NCI-H82 treated with DMSO at 0.1 percent for 48 hours (cell line): ENCODE measurements around the gene SIX5.
A peak's percentile ranks its signal among the peaks of the same experiment; 100 is the strongest.
"Not testable (repeated sequence)": the region's sequence is repeated elsewhere in the genome, so short reads cannot be mapped to it uniquely, and the experiment has no call there.

Experiments
- DNase-seq: peaks from one replicate; lab custom pipeline; 2025; ENCODE audit not compliant: unreplicated experiment; lab: John Stamatoyannopoulos, UW

Gene SIX5

DNA sequence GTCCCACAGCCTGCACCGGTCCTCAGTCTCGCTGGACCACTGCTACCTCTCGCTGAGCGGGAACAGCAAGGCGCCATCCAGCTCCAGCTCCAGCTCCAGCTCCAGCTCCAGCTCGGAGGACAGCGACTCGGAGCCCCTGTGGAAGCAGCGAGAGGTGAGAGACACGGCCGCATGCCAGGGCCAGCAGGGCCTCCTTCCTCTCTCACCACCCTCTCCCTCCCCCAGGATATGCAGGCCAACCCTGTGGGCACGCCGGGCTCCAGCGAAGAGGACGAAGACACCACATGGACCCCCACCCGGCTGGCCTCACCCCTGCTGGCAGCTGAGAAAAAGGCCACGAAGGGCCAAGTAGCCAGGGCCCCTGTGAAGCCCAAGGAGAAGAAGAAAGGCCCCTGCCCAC lies 7.3 kb downstream of the SIX5 start:
- no peak for DNase-seq

DNA sequence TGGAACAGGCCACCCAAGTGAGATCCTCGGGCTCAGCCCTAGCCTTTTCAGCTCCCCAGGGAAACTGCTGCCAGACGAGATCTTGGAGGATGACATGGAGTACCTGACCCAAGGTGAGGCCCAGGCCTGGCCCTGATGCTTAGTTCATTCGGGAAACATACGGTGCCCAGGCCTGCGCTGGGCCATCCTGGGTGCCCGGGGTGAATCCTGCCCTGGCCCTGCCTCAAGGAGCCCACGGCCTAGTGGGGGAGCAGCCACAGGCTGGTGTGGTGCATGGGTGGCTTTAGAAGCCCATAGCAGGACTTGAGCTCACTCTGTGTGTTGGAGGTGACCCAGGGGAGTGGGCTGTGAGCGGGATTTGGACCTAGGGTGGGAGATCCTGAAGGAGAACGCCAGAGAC lies 10.1 kb downstream of the SIX5 start:
- DNase-seq = no peak

- no peak for DNase-seq
Measured at GRCh38 chr19:45757695-45758094, 11.4 kb downstream of the SIX5 start.

GRCh38 chr19:45754323-45754722 lies 14.7 kb downstream of the SIX5 start:
- no peak for DNase-seq

DNA sequence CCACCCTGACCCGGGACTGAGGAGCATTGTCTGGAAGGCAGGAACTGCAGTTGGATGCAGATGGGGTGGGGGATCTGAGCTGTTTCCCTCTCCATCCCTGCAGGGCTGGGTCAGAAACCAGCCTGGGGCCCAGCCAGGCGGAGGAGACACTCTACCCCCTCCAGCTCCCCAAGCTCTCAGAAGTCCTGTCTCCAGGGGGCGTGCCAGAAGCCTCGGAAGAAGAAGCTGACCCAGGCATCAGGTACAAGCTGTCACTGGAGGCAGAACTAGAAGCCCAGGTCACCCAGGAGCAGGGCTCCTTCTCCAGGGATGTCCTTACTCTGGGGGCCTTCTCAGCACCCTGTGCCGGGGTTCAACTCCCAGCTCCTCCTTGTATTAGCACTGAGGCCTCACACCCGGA lies 15.5 kb downstream of the SIX5 start:
- no peak for DNase-seq

- no peak for DNase-seq
Measured at GRCh38 chr19:45752639-45753038, 16.4 kb downstream of the SIX5 start.

DNA sequence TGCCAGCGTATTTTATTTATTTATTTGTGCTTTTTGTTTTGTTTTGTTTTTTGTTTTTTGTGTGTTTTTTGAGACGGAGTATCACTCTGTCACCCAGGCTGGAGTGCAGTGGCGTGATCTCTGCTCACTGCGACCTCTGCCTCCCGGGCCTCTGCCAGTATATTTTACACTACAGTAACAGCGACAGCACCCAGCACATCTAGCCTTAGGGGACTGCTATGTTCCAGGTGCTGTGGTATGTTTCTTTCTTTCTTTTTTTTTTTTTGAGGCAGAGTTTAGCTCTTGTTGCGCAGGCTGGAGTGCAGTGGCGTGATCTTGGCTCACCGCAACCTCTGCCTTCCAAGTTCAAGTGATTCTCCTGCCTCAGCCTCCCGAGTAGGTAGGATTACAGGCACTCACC lies 17.6 kb downstream of the SIX5 start:
- not testable (repeated sequence) for DNase-seq

GRCh38 chr19:45747513-45747912 lies 21.5 kb downstream of the SIX5 start:
- no peak for DNase-seq

DNA sequence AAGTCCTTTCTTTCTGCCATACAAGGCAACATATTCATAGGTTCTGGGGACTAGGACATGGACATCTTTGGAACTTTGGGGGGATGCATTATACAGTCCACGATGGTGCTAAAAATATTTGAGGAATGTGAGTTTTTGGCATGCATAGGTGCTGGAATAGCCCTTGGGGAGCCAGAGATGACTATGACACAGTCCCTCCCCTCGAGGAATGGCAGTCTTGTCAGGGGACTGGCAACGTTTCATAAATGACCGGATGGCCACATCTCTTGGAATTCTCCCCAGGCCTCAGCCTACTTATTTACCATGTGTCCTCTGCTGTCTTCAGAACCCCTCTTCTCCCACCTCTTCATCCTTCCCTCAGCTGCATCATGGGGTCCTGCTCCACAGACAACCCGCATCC lies 22.2 kb downstream of the SIX5 start:
- no peak for DNase-seq

DNA sequence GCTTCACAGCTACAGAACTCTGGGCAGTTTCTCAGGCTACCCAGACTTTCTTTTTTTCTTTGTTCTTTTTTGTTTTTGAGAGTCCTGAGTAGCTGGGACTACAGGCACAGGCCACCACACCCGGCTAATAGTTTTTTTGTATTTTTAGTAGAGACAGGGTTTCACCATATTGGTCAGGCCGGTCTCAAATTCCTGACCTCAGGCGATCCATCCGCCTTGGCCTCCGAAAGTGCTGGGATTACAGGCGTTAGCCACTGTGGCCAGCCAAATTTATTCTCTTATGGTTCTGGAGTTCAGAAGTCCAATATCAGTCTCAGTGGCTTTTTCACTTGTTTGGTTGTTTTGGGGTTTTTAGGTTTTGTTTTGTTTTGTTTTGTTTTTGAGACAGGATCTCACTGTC lies 23.4 kb downstream of the SIX5 start:
- DNase-seq = no peak

- no peak for DNase-seq
Measured at GRCh38 chr19:45742969-45743368, 26.1 kb downstream of the SIX5 start.

- DNase-seq = no peak
Measured at GRCh38 chr19:45739498-45740439, 29.3 kb downstream of the SIX5 start.

DNA sequence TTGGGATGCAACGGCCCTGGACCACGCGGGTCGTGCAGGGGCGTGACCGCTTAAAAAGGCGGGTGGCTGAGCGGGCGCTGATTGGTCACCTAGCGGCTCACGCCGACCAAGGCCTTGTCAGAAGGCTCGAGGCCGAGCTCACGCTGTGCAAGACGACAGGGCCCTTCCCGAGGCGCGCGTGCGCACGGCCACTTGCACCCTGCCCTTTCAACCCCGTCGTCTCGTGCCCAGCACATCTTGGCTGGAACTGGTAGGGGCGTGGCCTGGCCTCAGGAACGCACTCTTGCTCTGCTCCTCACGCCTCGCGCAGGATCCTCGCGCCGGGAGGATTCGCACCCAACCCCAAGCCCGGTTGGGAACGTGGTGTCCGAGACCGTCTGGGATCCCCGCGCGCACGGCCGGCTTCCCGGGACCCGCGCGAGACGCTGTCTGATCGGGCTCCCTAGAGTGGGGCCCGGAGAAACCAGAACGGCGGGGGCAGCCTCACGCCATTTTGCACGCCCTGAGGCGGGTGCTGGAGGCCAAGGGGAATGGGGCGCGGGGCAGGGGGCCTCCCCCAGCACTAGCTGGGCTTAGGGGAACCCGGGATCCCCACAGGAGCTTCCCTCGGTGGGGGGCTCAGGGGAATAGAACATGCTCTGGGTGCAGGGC lies 35.8 kb downstream of the SIX5 start, which contains the start of gene MEIOSIN:
MEIOSIN (plus strand) TSS at position 280 of the 651 bp plus-strand sequence. CDS start 1,938 bp downstream, outside the sequence.
- DNase-seq = no peak

DNA sequence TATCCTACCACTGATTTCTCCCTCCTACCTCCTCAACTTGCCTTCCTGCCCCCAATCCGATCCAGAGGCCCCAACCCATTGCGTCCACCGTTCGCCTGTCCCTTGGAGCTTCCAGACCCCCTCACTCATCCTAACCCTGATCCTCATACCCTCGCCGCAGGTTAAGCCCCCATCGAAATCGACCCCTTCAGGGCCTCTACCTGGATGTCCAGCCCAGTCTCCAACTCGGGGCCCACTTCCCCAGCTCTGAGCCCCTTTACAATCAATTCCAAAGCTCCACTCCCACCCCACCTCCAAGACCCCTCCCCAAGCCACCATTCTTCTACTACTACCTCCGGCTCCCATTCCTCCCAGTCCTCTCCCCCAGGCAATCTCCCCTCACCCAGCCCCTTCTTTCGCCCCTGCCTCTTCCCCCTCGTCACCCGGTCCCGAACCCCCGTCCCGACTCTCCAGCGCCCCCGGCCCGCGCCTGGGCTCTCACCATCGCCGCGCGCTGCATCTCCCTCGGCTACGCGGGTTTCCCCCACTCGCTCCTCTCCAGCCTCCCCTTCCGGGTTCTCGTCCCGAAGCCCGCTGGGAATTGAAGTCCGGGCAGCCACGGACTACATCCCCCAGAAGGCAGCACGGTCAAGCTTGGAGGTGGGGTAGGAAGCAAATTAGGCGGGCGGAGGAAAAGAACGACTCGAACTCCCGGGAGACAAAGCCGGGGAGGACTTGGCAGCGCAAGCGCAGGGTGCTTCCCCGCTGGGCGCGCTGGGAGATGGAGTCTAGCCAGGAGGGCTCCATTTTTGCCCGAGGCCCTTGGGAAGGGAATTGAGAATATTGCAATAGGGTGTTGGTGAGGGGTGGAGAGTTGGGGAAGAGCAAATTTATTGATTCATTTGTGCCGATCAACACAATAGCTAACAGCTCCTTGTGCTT lies 38.4 kb downstream of the SIX5 start, which contains the start of gene FBXO46:
FBXO46 (minus strand) TSS at position 529 of the 921 bp plus-strand sequence. CDS start 17,401 bp downstream, outside the sequence.
- peak; percentile 100 for DNase-seq

- no peak for DNase-seq
Measured at GRCh38 chr19:45729800-45730290, 39.2 kb downstream of the SIX5 start.

GRCh38 chr19:45728683-45729082 lies 40.4 kb downstream of the SIX5 start:
- DNase-seq = not testable (repeated sequence)

DNA sequence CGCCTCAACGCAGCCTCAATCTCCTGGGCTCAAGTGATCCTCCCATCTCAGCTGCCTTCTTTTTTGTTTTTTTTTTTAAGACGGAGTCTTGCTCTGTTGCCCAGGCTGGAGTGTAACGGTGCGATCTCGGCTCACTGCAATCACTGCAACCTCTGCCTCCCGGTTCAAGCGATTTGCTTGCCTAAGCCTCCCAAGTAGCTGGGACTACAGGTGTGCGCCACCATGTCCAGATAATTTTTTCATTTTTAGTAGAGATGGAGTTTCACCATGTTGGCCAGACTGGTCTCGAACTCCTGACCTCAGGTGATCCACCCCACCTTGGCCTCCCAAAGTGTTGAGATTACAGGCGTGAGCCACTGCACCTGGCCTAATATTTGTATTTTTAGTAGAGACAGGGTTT lies 49.0 kb downstream of the SIX5 start:
- DNase-seq = not testable (repeated sequence)

GRCh38 chr19:45717983-45718650 lies 50.9 kb downstream of the SIX5 start:
- no peak for DNase-seq

DNA sequence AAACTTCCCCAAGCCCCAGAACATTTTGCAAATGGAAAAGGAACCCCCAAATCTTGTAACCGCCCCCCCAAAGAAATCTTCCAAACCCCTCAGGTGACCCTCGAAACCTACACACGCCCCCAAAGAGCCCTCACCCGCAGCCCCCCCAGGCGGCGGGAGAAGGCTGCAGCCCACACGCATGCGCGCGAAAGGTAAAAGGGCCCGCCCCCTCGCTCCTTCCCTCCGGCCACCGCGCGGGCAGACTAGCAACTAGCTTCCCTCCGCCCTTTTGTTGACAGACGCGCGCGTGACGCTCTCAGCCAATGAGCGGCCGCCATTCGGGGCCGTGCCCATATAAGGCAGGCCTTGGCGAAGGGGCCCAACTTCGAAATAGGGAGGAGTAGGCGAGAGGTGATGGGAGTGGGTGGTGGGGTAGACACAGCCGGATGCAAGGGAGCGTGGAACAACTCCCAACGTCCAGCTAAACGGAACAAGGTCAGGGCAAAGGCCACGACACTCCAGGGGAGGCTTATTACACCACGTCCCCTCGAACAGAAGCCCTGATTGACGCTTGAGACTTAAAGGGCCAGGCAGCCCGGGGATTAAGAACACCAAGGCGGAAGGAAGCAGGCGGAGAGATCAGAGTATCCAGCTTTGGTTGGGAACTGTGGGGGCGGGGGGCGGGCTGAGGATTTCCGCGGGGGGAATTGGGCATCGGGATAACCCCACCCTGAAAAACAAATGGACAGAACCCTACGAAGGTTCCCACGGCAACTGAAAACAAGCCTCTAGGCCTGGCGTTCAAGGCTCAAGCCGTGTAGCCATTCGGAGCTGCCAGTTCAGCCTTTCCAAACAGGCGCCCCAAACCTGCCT lies 51.7 kb downstream of the SIX5 start:
- peak; percentile 99 for DNase-seq
